Transverse colon (tissue), 4 donors: ENCODE measurements around the gene FGF1. TPM values are rescaled to one million over a fixed set of nuclear protein-coding genes. Genes with fewer than 3 reads are reported as not detected.

ENCODE experiments used
- DNase-seq: peaks from one replicate; pipeline ENCODE4 v3.0.0-alpha.2; 2019
- H3K27ac ChIP-seq, 4 donors: fragments of 200-600 bp; sonication (generic); 2 replicates each; pipeline ENCODE4 v1.5.1; 2016 to 2018; ENCODE audit warnings: inconsistent platforms in 4 of 4
- H3K27me3 ChIP-seq: fragments of 200-600 bp; sonication (generic); 2 replicates; pipeline ENCODE4 v1.5.1; 2017; ENCODE audit warnings: inconsistent platforms
- H3K36me3 ChIP-seq, 4 donors: fragments of 200-600 bp; sonication (generic); 2 replicates each; pipeline ENCODE4 v1.5.1; 2017 to 2019; ENCODE audit warnings: inconsistent platforms in 4 of 4
- H3K4me1 ChIP-seq, 4 donors: fragments of 200-600 bp; sonication (generic); 2 replicates each; pipeline ENCODE4 v1.5.1; 2017 to 2020; ENCODE audit warnings: inconsistent platforms in 4 of 4
- H3K4me3 ChIP-seq, 4 donors: fragments of 200-600 bp; sonication (generic); 1 replicate in 1 of 4; 2 replicates in 3 of 4; pipeline versions ENCODE4 v1.5.1 to v1.6.1; 2017 to 2019; ENCODE audit warnings: inconsistent platforms in 4 of 4
- H3K9me3 ChIP-seq, 2 donors: fragments of 200-600 bp; sonication (generic); 2 replicates each; pipeline ENCODE4 v1.5.1; 2017 to 2019; ENCODE audit warnings: inconsistent platforms in 2 of 2
- CTCF ChIP-seq, 5 experiments: fragments of 200-600 bp in 3 of 5; fragments of 450-650 bp in 2 of 5; sonication (generic) in 3 of 5; IDR thresholded peaks; 1 replicate in 2 of 5; 2 replicates in 3 of 5; pipeline ENCODE4 v1.5.1; 2016 to 2017; ENCODE audit warnings: antibody characterized with exemption in 5 of 5, inconsistent platforms in 3 of 5, mild to moderate bottlenecking in 2 of 5, moderate library complexity in 1 of 5
- EP300 ChIP-seq: sonication (generic); formaldehyde crosslinking; IDR thresholded peaks from one replicate; pipeline ENCODE4 v1.6.1; 2017; ENCODE audit warnings: antibody characterized with exemption, low read depth
- POLR2A ChIP-seq: fragments of 450-650 bp; IDR thresholded peaks from one replicate; pipeline ENCODE4 v1.6.1; 2016; ENCODE audit warnings: antibody characterized with exemption, mild to moderate bottlenecking, moderate library complexity
- POLR2AphosphoS5 ChIP-seq, 3 donors: sonication (generic); formaldehyde crosslinking; IDR thresholded peaks; one replicate each; pipeline ENCODE4 v1.6.1; 2016; ENCODE audit warnings: antibody characterized with exemption in 3 of 3
- WGBS, 2 donors: methylation state at CpG; one replicate each; pipeline ENCODE4 v1.1.5; 2018; ENCODE audit warnings: low coverage in 1 of 2; 5-methylcytosine and 5-hydroxymethylcytosine counted together
- in situ Hi-C, 4 donors: fragments of 200-750 bp; cut with MboI; loops; one replicate each; pipeline versions ENCODE4 v1.15.0 to v1.15.1; 2017; ENCODE audit warnings: low sequenced_read_pairs in 3 of 4, low pct_ligation_motif_present in 1 of 4, low pct_unique_long_range_greater_than_20kb in 1 of 4
- intact Hi-C: fragments of 100-400 bp; cut with DNase I; formaldehyde crosslinking; loops from one replicate; pipeline ENCODE4 v1.15.1; 2023; ENCODE audit warnings: low total_unique reads
- total RNA-seq, 4 donors: library from RNA; depleted of rRNA; stranded (reverse); fragments of >200 nt; gene quantifications; one replicate each; pipeline ENCODE4 v1.1.0, GENCODE V29; 2016

The FGF1 gene
- total RNA-seq, 4 donors from 2014 or later, result 0.32 to 0.41 TPM; not detected in 2

- Histone ChIP-seq H3K36me3 (no peaks in the 10 kb centered on the region), H3K27me3 (peaks cover 3% of the 10 kb centered on the region), H3K4me3 (no peak overlapping the region), H3K4me1 (peaks cover 0 to 16% (median 8%) of the 10 kb centered on the region in 4 donors), H3K27ac (no peak overlapping the region), H3K9me3 (no peaks in the 10 kb centered on the region)
- no peak for DNase-seq
- intact Hi-C loops (no loop called here), in situ Hi-C loops (no loop called here)
- 62% methylated on average over 3 to 6 of the region's 6 CpGs for whole genome bisulfite sequencing, 2 donors
- TF ChIP-seq EP300, result no peak
- TF ChIP-seq POLR2A, result no peak
- no peak for TF ChIP-seq POLR2AphosphoS5 (IDR thresholded peaks at IDR 0.05)
- no peak for TF ChIP-seq CTCF (IDR thresholded peaks at IDR 0.05)
Observed at GRCh38 chr5:142597546-142598337, 88.1 kb downstream of the FGF1 start.

- H3K27me3 ChIP-seq, result peaks cover 3% of the 10 kb centered on the region
- no peaks in the 10 kb centered on the region for H3K36me3 ChIP-seq
- no peak for DNase-seq
- in situ Hi-C loops (no loop called here), intact Hi-C loops (no loop called here)
- no peaks in the 10 kb centered on the region for H3K9me3 ChIP-seq
- 87 to 91% methylated on average over 3 of the region's 3 CpGs for WGBS, 2 donors
- no peak for TF ChIP-seq CTCF (IDR thresholded peaks at IDR 0.05)
- TF ChIP-seq POLR2AphosphoS5 (IDR thresholded peaks at IDR 0.05), result no peak
- TF ChIP-seq EP300, result no peak
- TF ChIP-seq POLR2A, result no peak
- no peak overlapping the region for H3K27ac ChIP-seq
- peaks cover 0 to 16% (median 8%) of the 10 kb centered on the region in 4 donors for H3K4me1 ChIP-seq
- no peak overlapping the region for H3K4me3 ChIP-seq
Observed at GRCh38 chr5:142597025-142597424, 88.9 kb downstream of the FGF1 start.

- Histone ChIP-seq H3K36me3 (no peaks in the 10 kb centered on the region), H3K27ac (no peak overlapping the region), H3K9me3 (no peaks in the 10 kb centered on the region), H3K27me3 (peaks cover 7% of the 10 kb centered on the region), H3K4me3 (no peak overlapping the region), H3K4me1 (no peaks in the 10 kb centered on the region)
- TF ChIP-seq POLR2AphosphoS5 (IDR thresholded peaks at IDR 0.05), result no peak
- WGBS, 2 donors, result 66% methylated on average over 4 of the region's 4 CpGs; no CpG with 5 or more reads in 1 of the 2 donors
- DNase-seq, result no peak
- in situ Hi-C loops, result no loop called here
- intact Hi-C loops, result no loop called here
Observed at GRCh38 chr5:142592365-142592764, 93.5 kb downstream of the FGF1 start.

GRCh38 chr5:142590451-142591231, 95.2 kb downstream of the FGF1 start:
- no peaks in the 10 kb centered on the region for H3K36me3 ChIP-seq
- H3K27me3 ChIP-seq, result peaks cover 7% of the 10 kb centered on the region
- peak overlapping the region; percentile 10 to 49 (median 26) for H3K27ac ChIP-seq
- intact Hi-C loops (no loop called here), in situ Hi-C loops (no loop called here)
- no peak for TF ChIP-seq CTCF (IDR thresholded peaks at IDR 0.05)
- TF ChIP-seq POLR2AphosphoS5 (IDR thresholded peaks at IDR 0.05), result peak in 1 of 3 donors; percentile 35
- TF ChIP-seq EP300, result peak; percentile 23
- TF ChIP-seq POLR2A, result no peak
- no peak for DNase-seq
- H3K4me1 ChIP-seq, result no peaks in the 10 kb centered on the region
- H3K4me3 ChIP-seq, result no peak overlapping the region
- WGBS, 2 donors, result 53 to 63% methylated on average over 3 to 4 of the region's 4 CpGs
- H3K9me3 ChIP-seq, result no peaks in the 10 kb centered on the region
